ENCODE data around the gene ACTL7B. TPM values are rescaled to one million over a fixed set of nuclear protein-coding genes. Genes with fewer than 3 reads are reported as not detected.

Gene ACTL7B
- total RNA-seq, 2 donors from 2014 or later = not detected

DNA sequence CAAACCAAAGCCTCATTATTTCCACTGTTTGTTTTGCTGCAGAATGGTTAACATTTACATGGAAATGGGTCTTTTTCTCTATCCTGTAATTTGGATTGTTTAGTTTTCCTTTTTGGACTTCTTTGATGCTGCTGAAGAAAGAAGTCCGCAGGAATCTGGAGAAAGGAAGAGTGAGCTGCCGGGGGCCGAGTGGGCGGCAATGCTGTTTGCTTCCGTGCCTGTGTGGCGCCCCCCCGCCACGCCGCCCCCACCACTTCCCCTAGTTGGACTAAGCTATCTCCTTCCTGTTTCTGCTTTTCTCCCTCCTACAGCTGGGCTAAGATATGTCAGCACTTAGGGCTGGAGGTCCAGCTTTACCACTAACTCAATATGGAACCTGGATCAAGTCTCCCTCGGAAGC, 39.7 kb downstream of the ACTL7B start:
- no peak for ATAC-seq
- Mint-ChIP-seq H3K36me3 (no peaks in the 10 kb centered on the region), H3K4me1 (ENCODE audit: low read depth in 2 of 2) (peaks cover 0 to 9% of the 10 kb centered on the region in 2 donors), H3K4me3 (no peak overlapping the region), H3K9me3 (peaks cover 3% of the 10 kb centered on the region), H3K27me3 (peaks cover 7 to 45% of the 10 kb centered on the region in 2 donors), H3K27ac (no peak overlapping the region)
- DNase-seq (ENCODE audit: low spot score) = no peak

DNA sequence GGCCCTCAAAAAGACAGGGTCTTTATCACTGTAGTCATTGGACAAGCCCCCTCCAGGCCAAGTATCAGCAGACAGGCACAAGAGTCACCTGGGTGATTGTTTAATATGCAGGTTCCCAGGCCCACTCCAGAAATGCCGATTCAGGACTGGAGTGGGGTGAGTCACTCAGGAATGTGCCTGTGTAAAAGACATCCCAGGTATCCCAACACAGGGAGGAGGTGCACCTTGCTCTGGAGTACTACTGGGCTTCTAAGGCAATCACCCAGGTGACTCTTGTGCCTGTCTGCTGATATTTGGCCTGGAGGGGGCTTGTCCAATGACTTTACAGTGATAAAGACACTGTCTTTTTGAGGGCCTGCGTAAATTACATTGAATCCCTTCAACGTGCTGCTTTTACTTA, 40.6 kb downstream of the ACTL7B start:
- no peak overlapping the region for H3K4me3 Mint-ChIP-seq

DNA sequence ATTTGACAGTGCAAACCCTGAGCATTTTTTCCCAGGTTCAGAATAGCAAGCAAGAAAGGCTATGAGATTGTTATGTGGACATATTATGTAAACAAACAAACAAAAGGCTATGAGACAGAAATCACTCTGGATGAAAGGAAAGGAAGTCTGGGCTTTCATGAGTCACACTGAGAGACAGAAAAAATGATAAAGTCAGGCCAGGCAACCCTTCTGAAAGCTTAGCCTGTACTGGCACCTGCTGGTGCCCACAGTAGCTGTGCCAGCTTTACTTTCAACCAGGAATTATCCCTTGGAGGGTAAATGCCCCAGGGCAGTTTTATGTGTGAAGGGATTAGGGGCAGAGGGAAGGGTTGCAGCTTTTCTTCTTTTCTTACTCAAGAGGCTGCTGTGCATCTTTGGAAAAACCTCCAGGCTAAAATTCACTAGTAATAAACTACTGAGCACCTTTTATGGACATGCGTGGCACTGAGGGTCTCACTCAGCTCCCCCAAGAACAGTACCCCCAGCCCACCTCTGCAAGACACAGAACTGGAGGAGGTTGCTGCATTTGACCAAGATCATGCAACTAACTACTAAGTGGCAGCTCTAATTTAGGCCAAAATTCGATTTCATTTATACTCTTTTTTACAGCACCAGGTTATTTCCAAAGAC, 41.7 kb downstream of the ACTL7B start:
- ATAC-seq = no peak
- H3K27me3 Mint-ChIP-seq = peaks cover 11 to 46% of the 10 kb centered on the region in 2 donors
- H3K9me3 Mint-ChIP-seq = no peaks in the 10 kb centered on the region

More for the DNA sequence above, 40.6 kb downstream of the ACTL7B start:
- Mint-ChIP-seq H3K27me3 (peaks cover 7 to 45% of the 10 kb centered on the region in 2 donors), H3K27ac (no peak overlapping the region), H3K4me1 (ENCODE audit: low read depth in 2 of 2) (peaks cover 0 to 9% of the 10 kb centered on the region in 2 donors), H3K36me3 (no peaks in the 10 kb centered on the region), H3K9me3 (peaks cover 3% of the 10 kb centered on the region)
- DNase-seq (ENCODE audit: low spot score) = no peak
- ATAC-seq = no peak

DNA sequence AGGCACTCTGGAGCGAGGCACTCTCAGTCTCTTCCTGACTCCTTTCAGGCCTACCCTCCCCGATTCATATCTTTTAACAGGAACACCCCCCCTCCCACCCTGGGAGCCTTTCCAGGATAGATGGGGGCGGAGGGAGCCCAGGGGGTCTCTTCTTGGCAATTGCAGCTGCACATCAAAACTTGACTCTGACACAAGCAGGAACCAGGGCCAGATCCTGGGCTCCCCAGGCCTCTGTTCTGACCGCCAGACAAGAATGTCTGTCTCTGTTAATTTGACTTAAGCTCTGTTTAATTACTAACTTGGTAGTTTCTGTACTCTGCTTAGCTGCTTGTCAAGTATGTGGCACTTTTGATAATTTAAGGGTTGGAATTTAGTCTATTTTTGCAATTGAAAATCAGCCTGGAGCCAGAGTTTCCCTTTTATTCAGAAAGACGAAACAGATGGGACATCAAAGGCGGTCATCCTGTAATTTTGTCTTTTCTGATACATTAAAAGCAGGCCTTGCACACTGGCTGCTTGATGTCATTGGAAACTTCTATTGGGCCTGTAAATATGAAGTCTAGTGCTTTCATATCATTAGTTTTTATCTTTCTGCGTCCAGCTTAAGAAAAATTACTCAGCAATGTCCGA, 43.3 kb downstream of the ACTL7B start:
- no peaks in the 10 kb centered on the region for H3K36me3 Mint-ChIP-seq
- ATAC-seq = no peak
- H3K9me3 Mint-ChIP-seq = no peaks in the 10 kb centered on the region
- H3K27me3 Mint-ChIP-seq = peaks cover 13 to 41% of the 10 kb centered on the region in 2 donors
- H3K27ac Mint-ChIP-seq = no peak overlapping the region
- no peak overlapping the region for H3K4me3 Mint-ChIP-seq
- no peak for DNase-seq (ENCODE audit: low spot score)
- H3K4me1 Mint-ChIP-seq (ENCODE audit: low read depth in 2 of 2) = peaks cover 0 to 9% of the 10 kb centered on the region in 2 donors

More for the DNA sequence above, 41.7 kb downstream of the ACTL7B start:
- Mint-ChIP-seq H3K36me3 (no peaks in the 10 kb centered on the region), H3K4me3 (no peak overlapping the region), H3K4me1 (ENCODE audit: low read depth in 2 of 2) (peaks cover 0 to 9% of the 10 kb centered on the region in 2 donors), H3K27ac (no peak overlapping the region)
- DNase-seq (ENCODE audit: low spot score) = no peak

DNA sequence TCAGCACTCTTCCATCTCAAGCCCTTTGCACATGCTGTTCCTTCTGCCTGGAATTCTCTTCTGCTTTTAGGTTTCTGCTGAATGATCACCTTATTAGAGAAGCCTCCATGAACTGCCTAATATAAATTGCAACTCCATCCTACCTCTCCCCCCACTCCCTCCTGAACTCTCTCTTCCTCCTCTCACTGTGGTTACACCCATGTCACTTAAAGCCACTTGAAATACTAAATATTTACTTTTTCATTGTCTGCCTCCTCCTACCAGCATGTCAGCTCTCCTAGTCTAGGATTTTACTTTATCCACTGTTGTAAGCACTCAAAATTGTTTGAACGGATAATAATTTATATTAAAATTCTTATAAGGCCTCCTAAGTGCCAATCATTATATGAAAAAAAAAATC, 43.8 kb downstream of the ACTL7B start:
- Mint-ChIP-seq H3K9me3 (no peaks in the 10 kb centered on the region), H3K36me3 (no peaks in the 10 kb centered on the region), H3K27ac (no peak overlapping the region), H3K4me1 (ENCODE audit: low read depth in 2 of 2) (peaks cover 0 to 9% of the 10 kb centered on the region in 2 donors), H3K4me3 (no peak overlapping the region), H3K27me3 (peaks cover 13 to 43% of the 10 kb centered on the region in 2 donors)
- ATAC-seq (no peak), DNase-seq (ENCODE audit: low spot score) (no peak)

DNA sequence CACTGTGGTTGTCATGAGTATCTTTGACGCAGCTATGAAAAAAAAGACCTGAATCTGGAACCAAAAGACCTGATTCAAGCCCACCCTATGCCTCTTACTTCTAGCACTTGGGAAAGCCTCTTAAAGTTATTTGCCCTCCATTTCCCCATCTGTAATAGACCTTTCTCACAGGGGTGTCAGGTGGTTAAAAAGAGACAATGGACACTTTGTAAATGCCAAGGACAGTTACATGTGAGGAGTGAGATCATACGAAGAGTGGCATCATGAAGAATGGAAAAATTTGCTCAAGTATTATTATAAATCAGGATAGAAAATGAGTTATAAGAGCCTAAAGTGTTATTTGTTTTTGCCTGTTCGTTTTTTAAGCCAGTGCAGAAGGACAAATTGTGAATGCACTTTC, 46.5 kb downstream of the ACTL7B start:
- ATAC-seq = no peak
- H3K9me3 Mint-ChIP-seq = no peaks in the 10 kb centered on the region

More for the DNA sequence above, 46.5 kb downstream of the ACTL7B start:
- Mint-ChIP-seq H3K27ac (no peak overlapping the region), H3K36me3 (no peaks in the 10 kb centered on the region), H3K27me3 (peaks cover 12 to 39% of the 10 kb centered on the region in 2 donors), H3K4me3 (no peak overlapping the region), H3K4me1 (ENCODE audit: low read depth in 2 of 2) (no peaks in the 10 kb centered on the region)
- DNase-seq (ENCODE audit: low spot score) = no peak

Other genes starting within 250 kb of the ACTL7B start
- gene ACTL7A, start 6.3 kb upstream of the ACTL7B start, total RNA-seq = not detected
- gene ELP1, start 78.1 kb upstream of the ACTL7B start, total RNA-seq = 10 to 100 TPM; 28.1 to 34.3 TPM
- 1 to 10 TPM; 6.9 to 8.5 TPM for gene ABITRAM, start 78.4 kb upstream of the ACTL7B start, total RNA-seq
- gene CTNNAL1, start 157.5 kb upstream of the ACTL7B start, total RNA-seq = 10 to 100 TPM; 14.6 to 17.3 TPM

All from natural killer cell treated with Interleukin-12 subunit alpha and Interleukin-12 subunit beta and Interleukin-15 and Interleukin-18, amount 100 ng/mL, for 72 hours (primary cell).